GM18502 (cell line): ENCODE data around the gene GAPVD1.
"Not testable (repeated sequence)": the region's sequence is repeated elsewhere in the genome, so short reads cannot be mapped to it uniquely, and the experiment has no call there.

Experiments
- ATAC-seq: cut with Tn5 transposase; IDR thresholded peaks from one replicate; pipeline ENCODE4 v1.9.1; 2021; ENCODE audit warnings: mild to moderate bottlenecking; ENCODE audit not compliant: unreplicated experiment, poor library complexity

GAPVD1 gene

GRCh38 chr9:125261501-125262293 lies at the start of gene GAPVD1:
Gene GAPVD1 (plus strand): TSS chr9:125261826. CDS start chr9:125298922, 37,096 bp downstream.
- ATAC-seq: peak; percentile 90

- no peak for ATAC-seq
These were observed 47.4 kb upstream of the GAPVD1 start for GRCh38 chr9:125214186-125214585.

GRCh38 chr9:125218621-125219020 lies 43.0 kb upstream of the GAPVD1 start:
- ATAC-seq: no peak

GRCh38 chr9:125224858-125225257 lies 36.8 kb upstream of the GAPVD1 start:
- ATAC-seq: not testable (repeated sequence)

- ATAC-seq: no peak
These were observed 33.9 kb upstream of the GAPVD1 start for GRCh38 chr9:125227761-125228160.

GRCh38 chr9:125233678-125234077 lies 27.9 kb upstream of the GAPVD1 start:
- no peak for ATAC-seq

GRCh38 chr9:125234099-125234498 lies 27.5 kb upstream of the GAPVD1 start:
- not testable (repeated sequence) for ATAC-seq

GRCh38 chr9:125235804-125236519 lies 25.7 kb upstream of the GAPVD1 start:
- no peak for ATAC-seq

- not testable (repeated sequence) for ATAC-seq
These were observed 25.0 kb upstream of the GAPVD1 start for GRCh38 chr9:125236520-125237159.

- no peak for ATAC-seq
These were observed 23.3 kb upstream of the GAPVD1 start for GRCh38 chr9:125238127-125238914.

GRCh38 chr9:125238915-125239446 lies 22.6 kb upstream of the GAPVD1 start:
- no peak for ATAC-seq

- no peak for ATAC-seq
These were observed 21.7 kb upstream of the GAPVD1 start for GRCh38 chr9:125239631-125240597.

GRCh38 chr9:125240649-125240999 lies 21.0 kb upstream of the GAPVD1 start:
- ATAC-seq: peak; percentile 0

GRCh38 chr9:125241000-125241862 lies 20.4 kb upstream of the GAPVD1 start, which contains the start of gene HSPA5:
Gene HSPA5 (minus strand): TSS chr9:125241343. CDS start chr9:125241126, 217 bp downstream.
- ATAC-seq: peak; percentile 90

- peak; percentile 13 for ATAC-seq
These were observed 19.5 kb upstream of the GAPVD1 start for GRCh38 chr9:125241863-125242739.

GRCh38 chr9:125243792-125244260 lies 17.8 kb upstream of the GAPVD1 start:
- no peak for ATAC-seq

- ATAC-seq: no peak
These were observed 15.4 kb upstream of the GAPVD1 start for GRCh38 chr9:125246261-125246667.
